GM23338 (cell line): Measurements from ENCODE around the gene RAC3. TPM values are rescaled to one million over a fixed set of nuclear protein-coding genes. Genes with fewer than 3 reads are reported as not detected.

Source experiments
- ATAC-seq: fragments of 200-7000 bp; cut with Tn5 transposase; 3 replicates; pipeline ENCODE4 v1.9.1; 2020
- DNase-seq: peaks from one replicate; pipeline ENCODE4 v3.0.0-alpha.2; 2015; ENCODE audit warnings: low spot score
- H2AFZ ChIP-seq: fragments of 200-600 bp; sonication (generic); 2 replicates; pipeline ENCODE4 v1.8.0; 2016; ENCODE audit warnings: antibody characterized with exemption, mild to moderate bottlenecking, moderate library complexity
- H3F3A ChIP-seq: fragments of 200-600 bp; sonication (generic); replicated peaks from 2 replicates; pipeline ENCODE4 v1.8.0; 2017; ENCODE audit warnings: antibody characterized with exemption, mixed run types, low read depth
- H3K27ac ChIP-seq: fragments of 200-600 bp; sonication (generic); 2 replicates; pipeline ENCODE4 v1.6.1; 2016; ENCODE audit warnings: low read depth
- H3K27me3 ChIP-seq: fragments of 200-600 bp; sonication (generic); 2 replicates; pipeline ENCODE4 v1.8.0; 2016; ENCODE audit warnings: mild to moderate bottlenecking, mixed run types, moderate library complexity; ENCODE audit not compliant: insufficient read depth
- H3K36me3 ChIP-seq: fragments of 200-600 bp; sonication (generic); 2 replicates; pipeline ENCODE4 v1.8.0; 2016; ENCODE audit warnings: mild to moderate bottlenecking; ENCODE audit not compliant: insufficient read depth
- H3K4me1 ChIP-seq: fragments of 200-600 bp; sonication (generic); 2 replicates; pipeline ENCODE4 v1.8.0; 2016; ENCODE audit warnings: mild to moderate bottlenecking, moderate library complexity; ENCODE audit not compliant: insufficient read depth
- H3K4me2 ChIP-seq: fragments of 200-600 bp; sonication (generic); 2 replicates; pipeline ENCODE4 v1.7.1; 2017; ENCODE audit warnings: mixed run types
- H3K4me3 ChIP-seq: fragments of 200-600 bp; sonication (generic); 2 replicates; pipeline ENCODE4 v1.6.1; 2016; ENCODE audit warnings: mixed run types
- H3K79me2 ChIP-seq: fragments of 200-600 bp; sonication (generic); replicated peaks from 2 replicates; pipeline ENCODE4 v1.8.0; 2017; ENCODE audit warnings: mild to moderate bottlenecking; ENCODE audit not compliant: insufficient read depth
- H3K9me2 ChIP-seq: fragments of 200-600 bp; sonication (generic); 2 replicates; pipeline ENCODE4 v1.8.0; 2017; ENCODE audit not compliant: insufficient read depth
- H4K20me1 ChIP-seq: fragments of 200-600 bp; sonication (generic); replicated peaks from 2 replicates; pipeline ENCODE4 v1.8.0; 2017; ENCODE audit warnings: mild to moderate bottlenecking; ENCODE audit not compliant: insufficient read depth
- H3K27ac Mint-ChIP-seq: 2 replicates; pipeline ENCODE4 v1.8.0; 2020; ENCODE audit warnings: inconsistent platforms, mild to moderate bottlenecking, moderate library complexity, mixed read lengths
- H3K27me3 Mint-ChIP-seq: 3 replicates; pipeline ENCODE4 v1.8.0; 2022; ENCODE audit warnings: low read depth, mild to moderate bottlenecking, moderate library complexity, mixed read lengths, inconsistent platforms; ENCODE audit not compliant: insufficient read depth, poor library complexity
- H3K36me3 Mint-ChIP-seq: 3 replicates; pipeline ENCODE4 v1.8.0; 2021; ENCODE audit warnings: low read depth, mild to moderate bottlenecking, inconsistent platforms, moderate library complexity, mixed read lengths
- H3K4me1 Mint-ChIP-seq: 3 replicates; pipeline ENCODE4 v1.8.0; 2020; ENCODE audit warnings: mild to moderate bottlenecking, inconsistent platforms, mixed read lengths
- H3K4me3 Mint-ChIP-seq: 3 replicates; pipeline ENCODE4 v1.8.0; 2021; ENCODE audit warnings: moderate library complexity, mild to moderate bottlenecking, inconsistent platforms, mixed read lengths
- H3K9me3 Mint-ChIP-seq: 3 replicates; pipeline ENCODE4 v1.8.0; 2020; ENCODE audit warnings: moderate library complexity, mild to moderate bottlenecking, inconsistent platforms, mixed read lengths
- EZH2phosphoT487 ChIP-seq: fragments of 200-600 bp; sonication (generic); IDR thresholded peaks from one replicate; pipeline ENCODE4 v1.8.1; 2018; ENCODE audit warnings: antibody characterized with exemption; ENCODE audit not compliant: unreplicated experiment
- JUNB ChIP-seq: IDR thresholded peaks from one replicate; pipeline ENCODE4 v1.6.1; 2016; ENCODE audit warnings: antibody characterized with exemption; ENCODE audit not compliant: unreplicated experiment
- polyA plus RNA-seq: library from polyadenylated mRNA; unstranded; fragments of >200 nt; fragmentation: Nextera tagmentation; extraction: Ambion mirVana; gene quantifications from 2 replicates; pipeline ENCODE4 v1.2.1, GENCODE V29; 2016
- total RNA-seq: library from RNA; depleted of rRNA; stranded (reverse); fragments of >200 nt; shearing (Covaris generic); gene quantifications from 2 replicates; pipeline ENCODE4 v1.2.3, GENCODE V29; 2014
- TF ChIP-seq, protein P1 (sequence below), 2 experiments: fragments of 200-600 bp in 1 of 2; sonication (generic) in 1 of 2; conservative IDR thresholded peaks; 2 replicates each; pipeline versions ENCODE4 v1.5.1 to v1.6.1; 2016 to 2017; ENCODE audit warnings: antibody characterized with exemption in 2 of 2, low read depth in 2 of 2, mild to moderate bottlenecking in 2 of 2, moderate library complexity in 1 of 2

The RAC3 gene
- total and polyA plus RNA-seq, 2 experiments from 2014 or later = 31.5 to 293 TPM

DNA sequence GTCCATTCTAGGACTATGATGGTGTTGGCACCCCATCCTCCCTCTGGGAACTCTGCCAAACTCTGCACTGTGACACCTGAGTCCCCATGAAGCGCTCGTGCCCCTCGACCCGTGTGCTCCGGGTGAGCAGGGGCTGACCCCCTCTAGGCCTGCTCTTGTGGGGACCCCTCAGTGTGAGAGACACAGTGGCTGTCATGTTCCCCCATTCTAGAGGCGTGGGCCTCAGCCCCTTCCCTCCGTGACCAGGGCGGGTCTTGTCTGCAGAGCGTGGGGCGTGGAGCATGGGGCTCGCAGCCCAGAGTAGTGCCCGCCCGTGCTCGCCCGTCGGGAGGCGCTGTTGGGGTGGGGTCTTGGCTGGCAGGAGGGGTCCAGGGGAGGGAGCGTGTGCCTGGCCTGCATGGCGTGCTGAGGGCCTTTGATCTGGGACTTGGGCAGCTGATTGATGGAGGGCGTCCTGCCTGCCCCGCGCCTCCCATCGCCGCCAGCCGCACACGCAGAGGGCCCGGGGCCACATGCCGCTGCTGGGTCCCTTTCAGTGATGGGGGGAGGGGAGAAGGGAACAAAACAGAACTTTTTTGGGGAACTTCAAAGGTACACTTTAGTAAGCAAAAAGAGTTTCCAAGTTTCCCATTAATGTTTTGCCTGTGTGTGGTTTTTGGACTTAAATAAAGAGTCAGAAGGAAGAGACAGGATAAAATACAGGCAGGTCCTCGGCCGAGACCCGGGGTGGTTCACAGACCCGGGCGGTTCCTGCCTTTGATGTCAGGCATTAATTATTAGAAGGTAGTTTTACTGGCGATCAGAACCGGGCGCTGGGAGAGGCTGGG is 31.3 kb upstream of the RAC3 start:
- no peak overlapping the region for H2AFZ ChIP-seq
- no peaks in the 10 kb centered on the region for H3K79me2 ChIP-seq
- peak; percentile 35 for ATAC-seq
- H3K27ac ChIP-seq = no peak overlapping the region
- H4K20me1 ChIP-seq = 0 out of 2 replicates have a peak, but pooled peaks cover 4% of the 10 kb centered on the region
- Mint-ChIP-seq H3K4me1 (peaks cover 2% of the 10 kb centered on the region; the same call in 1 of the 3 replicates), H3K9me3 (no peaks in the 10 kb centered on the region), H3K27me3 (peaks cover 14% of the 10 kb centered on the region), H3K36me3 (peaks cover 6% of the 10 kb centered on the region; the same call in 1 of the 3 replicates), H3K4me3 (no peak overlapping the region), H3K27ac (no peak overlapping the region)
- H3K27me3 ChIP-seq = no peaks in the 10 kb centered on the region
- peak; percentile 44 for DNase-seq
- 0 out of 2 replicates have a peak, but pooled peaks cover 2% of the 10 kb centered on the region for H3F3A ChIP-seq
- TF ChIP-seq, protein P1, sequence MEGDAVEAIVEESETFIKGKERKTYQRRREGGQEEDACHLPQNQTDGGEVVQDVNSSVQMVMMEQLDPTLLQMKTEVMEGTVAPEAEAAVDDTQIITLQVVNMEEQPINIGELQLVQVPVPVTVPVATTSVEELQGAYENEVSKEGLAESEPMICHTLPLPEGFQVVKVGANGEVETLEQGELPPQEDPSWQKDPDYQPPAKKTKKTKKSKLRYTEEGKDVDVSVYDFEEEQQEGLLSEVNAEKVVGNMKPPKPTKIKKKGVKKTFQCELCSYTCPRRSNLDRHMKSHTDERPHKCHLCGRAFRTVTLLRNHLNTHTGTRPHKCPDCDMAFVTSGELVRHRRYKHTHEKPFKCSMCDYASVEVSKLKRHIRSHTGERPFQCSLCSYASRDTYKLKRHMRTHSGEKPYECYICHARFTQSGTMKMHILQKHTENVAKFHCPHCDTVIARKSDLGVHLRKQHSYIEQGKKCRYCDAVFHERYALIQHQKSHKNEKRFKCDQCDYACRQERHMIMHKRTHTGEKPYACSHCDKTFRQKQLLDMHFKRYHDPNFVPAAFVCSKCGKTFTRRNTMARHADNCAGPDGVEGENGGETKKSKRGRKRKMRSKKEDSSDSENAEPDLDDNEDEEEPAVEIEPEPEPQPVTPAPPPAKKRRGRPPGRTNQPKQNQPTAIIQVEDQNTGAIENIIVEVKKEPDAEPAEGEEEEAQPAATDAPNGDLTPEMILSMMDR (conservative IDR thresholded peaks at IDR 0.05; ENCODE audit: low read depth in 2 of 2) = peak in 1 of 2 experiments; percentile 41; a peak in 2 of 4 replicates
- TF ChIP-seq EZH2phosphoT487 (no peak), JUNB (no peak)
- no peaks in the 10 kb centered on the region for H3K4me1 ChIP-seq
- no peaks in the 10 kb centered on the region for H3K9me2 ChIP-seq
- H3K4me3 ChIP-seq = no peak overlapping the region
- H3K4me2 ChIP-seq = no peak overlapping the region
- no peaks in the 10 kb centered on the region for H3K36me3 ChIP-seq

DNA sequence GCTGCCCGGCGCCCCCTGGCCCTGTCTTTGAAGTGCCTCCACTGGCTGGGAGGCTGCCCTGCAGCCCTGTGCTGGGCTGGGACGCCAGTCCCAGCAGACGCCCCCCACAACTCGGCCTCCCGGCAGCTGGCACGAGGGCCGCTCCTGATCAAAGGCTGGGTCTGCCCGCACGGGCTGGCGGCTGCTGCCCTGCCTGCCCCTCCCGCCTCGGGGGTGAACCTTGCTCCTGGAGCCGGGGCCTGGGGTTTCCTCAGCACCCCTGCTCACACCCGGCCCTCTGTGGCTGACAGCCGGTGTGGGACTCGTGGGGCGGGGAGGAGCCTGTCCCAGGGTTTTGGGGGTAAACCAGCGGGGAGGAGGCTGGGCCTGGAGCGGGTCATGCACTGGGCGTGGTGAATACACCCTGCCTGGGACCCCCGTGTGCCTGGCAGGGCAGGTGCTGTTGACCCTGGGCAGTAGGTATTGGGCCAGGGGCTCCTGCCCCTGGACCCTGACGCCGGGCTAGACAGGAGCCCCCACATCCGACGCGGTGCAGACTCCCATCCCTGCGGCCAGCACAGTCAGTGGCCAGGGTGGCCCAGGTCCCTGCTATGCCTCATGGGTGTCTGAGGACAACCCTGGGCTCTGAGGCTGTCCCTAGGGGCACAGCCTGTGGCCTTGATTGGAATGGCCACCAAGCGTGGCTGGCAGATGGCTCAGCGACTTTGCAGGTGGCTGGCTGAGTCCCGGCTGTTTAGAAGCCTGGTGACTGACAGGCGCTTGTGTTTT is 30.5 kb upstream of the RAC3 start:
- peaks cover under 1% of the 10 kb centered on the region; the same call in 1 of the 3 replicates for H3K4me1 Mint-ChIP-seq
- TF ChIP-seq JUNB = no peak
- TF ChIP-seq, protein P1 (conservative IDR thresholded peaks at IDR 0.05; ENCODE audit: low read depth in 2 of 2) = 0 out of 4 replicates have a peak, but pooled peaks of 1 of the 2 experiments have one; percentile 8
- no peak for DNase-seq

More for the DNA sequence above, 30.5 kb upstream of the RAC3 start:
- Histone ChIP-seq H3K4me1 (no peaks in the 10 kb centered on the region), H2AFZ (no peak overlapping the region), H3K9me2 (no peaks in the 10 kb centered on the region), H3F3A (0 out of 2 replicates have a peak, but pooled peaks cover 2% of the 10 kb centered on the region), H3K27me3 (no peaks in the 10 kb centered on the region), H3K27ac (no peak overlapping the region), H3K4me3 (no peak overlapping the region), H3K79me2 (no peaks in the 10 kb centered on the region), H3K4me2 (no peak overlapping the region), H4K20me1 (0 out of 2 replicates have a peak, but pooled peaks cover 4% of the 10 kb centered on the region), H3K36me3 (no peaks in the 10 kb centered on the region)
- Mint-ChIP-seq H3K36me3 (peaks cover 6% of the 10 kb centered on the region; the same call in 1 of the 3 replicates), H3K27ac (no peak overlapping the region), H3K9me3 (no peaks in the 10 kb centered on the region), H3K4me3 (no peak overlapping the region), H3K27me3 (peaks cover 13% of the 10 kb centered on the region)
- peak; percentile 15 for ATAC-seq
